Right ventricle myocardium inferior (tissue), 1 donor: Measurements from ENCODE around the gene PAX2. TPM values are rescaled to one million over a fixed set of nuclear protein-coding genes. Genes with fewer than 3 reads are reported as not detected.
A peak's percentile ranks its signal among the peaks of the same experiment; 100 is the strongest.

ENCODE experiments used
- ATAC-seq: fragments of 200-7000 bp; cut with Tn5 transposase; one replicate; pipeline ENCODE4 v1.9.1; 2020; ENCODE audit warnings: mild to moderate bottlenecking, moderate library complexity
- DNase-seq: peaks from one replicate; pipeline ENCODE4 v3.0.0; 2021; ENCODE audit errors: missing footprints
- intact Hi-C: fragments of 100-400 bp; cut with DNase I; formaldehyde crosslinking; loops from one replicate; pipeline ENCODE4 v1.11.0; 2022
- total RNA-seq: library from RNA; stranded (reverse); fragmentation: NEBNext Ultra II Directional; extraction: Animal tissue kit (Norgen Biotek cat#: 25700); gene quantifications from one replicate; pipeline ENCODE4 v1.2.1, GENCODE V29; 2021
- donor health status: DM: no; HTN: yes; CAD: no; lungs with severe emphysema.

The PAX2 gene
- total RNA-seq, 1 donor from 2014 or later = not detected

- ATAC-seq (no peak), DNase-seq (no peak)
- intact Hi-C loops = no loop called here
Measured at GRCh38 chr10:100723180-100723579, 22.2 kb upstream of the PAX2 start.

GRCh38 chr10:100723770-100724530 lies 21.4 kb upstream of the PAX2 start:
- ATAC-seq (no peak), DNase-seq (no peak)
- intact Hi-C loops = no loop called here

- DNase-seq (no peak), ATAC-seq (no peak)
- intact Hi-C loops = no loop called here
Measured at GRCh38 chr10:100724531-100725027, 20.8 kb upstream of the PAX2 start.

- DNase-seq (no peak), ATAC-seq (no peak)
- intact Hi-C loops = no loop called here
Measured at GRCh38 chr10:100725071-100725471, 20.3 kb upstream of the PAX2 start.

- DNase-seq (no peak), ATAC-seq (no peak)
- intact Hi-C loops = no loop called here
Measured at GRCh38 chr10:100725869-100726426, 19.4 kb upstream of the PAX2 start.

GRCh38 chr10:100727808-100728207 lies 17.6 kb upstream of the PAX2 start:
- ATAC-seq (no peak), DNase-seq (no peak)
- intact Hi-C loops = no loop called here

- ATAC-seq = no peak
- intact Hi-C loops = no loop called here
Measured at GRCh38 chr10:100728928-100729861, 16.2 kb upstream of the PAX2 start.

GRCh38 chr10:100729862-100730724 lies 15.3 kb upstream of the PAX2 start:
- ATAC-seq = no peak
- intact Hi-C loops = no loop called here
- no peak for DNase-seq

More at GRCh38 chr10:100728928-100729861, 16.2 kb upstream of the PAX2 start:
- no peak for DNase-seq

- intact Hi-C loops = no loop called here
- DNase-seq (no peak), ATAC-seq (peak; percentile 42)
Measured at GRCh38 chr10:100730725-100731406, 14.5 kb upstream of the PAX2 start.

GRCh38 chr10:100731407-100732240 lies 13.8 kb upstream of the PAX2 start:
- ATAC-seq (no peak), DNase-seq (no peak)
- intact Hi-C loops = no loop called here

GRCh38 chr10:100732241-100732596 lies 13.2 kb upstream of the PAX2 start:
- no peak for DNase-seq
- ATAC-seq = no peak
- intact Hi-C loops = no loop called here

- ATAC-seq (no peak), DNase-seq (no peak)
- intact Hi-C loops = no loop called here
Measured at GRCh38 chr10:100733329-100733728, 12.1 kb upstream of the PAX2 start.

GRCh38 chr10:100734295-100735086 lies 10.9 kb upstream of the PAX2 start:
- intact Hi-C loops = no loop called here
- DNase-seq (no peak), ATAC-seq (no peak)

- ATAC-seq = no peak
- intact Hi-C loops = no loop called here
Measured at GRCh38 chr10:100735087-100735336, 10.4 kb upstream of the PAX2 start.

GRCh38 chr10:100735337-100736143 lies 9.8 kb upstream of the PAX2 start:
- intact Hi-C loops = no loop called here
- ATAC-seq = no peak
- no peak for DNase-seq

More at GRCh38 chr10:100735087-100735336, 10.4 kb upstream of the PAX2 start:
- no peak for DNase-seq
